ENCODE data around the gene PLEKHG4B.

The PLEKHG4B gene

DNA sequence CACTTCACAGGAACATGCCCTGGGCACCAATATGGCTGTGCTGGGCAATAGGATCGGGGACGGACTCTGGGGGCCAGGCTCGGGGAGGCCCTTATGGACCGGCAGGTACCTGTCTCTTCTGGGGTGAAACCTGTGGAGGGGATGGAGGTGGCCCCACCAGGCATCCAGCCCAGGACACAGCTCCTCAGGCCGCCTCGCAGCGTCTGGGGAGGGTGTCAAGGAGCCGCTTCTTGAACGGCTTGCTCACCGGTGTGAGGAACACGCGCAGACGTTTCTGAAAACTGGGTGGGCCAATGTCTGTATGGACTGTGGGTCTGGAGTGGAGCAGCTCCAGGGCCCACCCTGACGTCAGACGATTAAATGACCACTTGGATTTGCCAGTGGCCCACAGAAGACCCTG lies 45.8 kb downstream of the PLEKHG4B start:
- no peaks in the 10 kb centered on the region for H3K36me3 ChIP-seq (ENCODE audit: control insufficient read depth in 2 of 2, insufficient read depth in 2 of 2, low read length in 2 of 2)
- no peak overlapping the region for H3K9ac ChIP-seq (ENCODE audit: low read length in 2 of 2)
- H3K27me3 ChIP-seq (ENCODE audit: control insufficient read depth in 1 of 2, insufficient read depth in 2 of 2, low read length in 2 of 2), result no peaks in the 10 kb centered on the region
- no peaks in the 10 kb centered on the region for H3K4me1 ChIP-seq (ENCODE audit: control insufficient read depth, insufficient read depth, low read length)
- no peak overlapping the region for H3K4me3 ChIP-seq (ENCODE audit: low read length in 2 of 2)
- H3K9me3 ChIP-seq (ENCODE audit: control insufficient read depth in 2 of 2, low read length in 2 of 2), result no peaks in the 10 kb centered on the region
- H3K27ac ChIP-seq (ENCODE audit: low read length), result no peak overlapping the region

DNA sequence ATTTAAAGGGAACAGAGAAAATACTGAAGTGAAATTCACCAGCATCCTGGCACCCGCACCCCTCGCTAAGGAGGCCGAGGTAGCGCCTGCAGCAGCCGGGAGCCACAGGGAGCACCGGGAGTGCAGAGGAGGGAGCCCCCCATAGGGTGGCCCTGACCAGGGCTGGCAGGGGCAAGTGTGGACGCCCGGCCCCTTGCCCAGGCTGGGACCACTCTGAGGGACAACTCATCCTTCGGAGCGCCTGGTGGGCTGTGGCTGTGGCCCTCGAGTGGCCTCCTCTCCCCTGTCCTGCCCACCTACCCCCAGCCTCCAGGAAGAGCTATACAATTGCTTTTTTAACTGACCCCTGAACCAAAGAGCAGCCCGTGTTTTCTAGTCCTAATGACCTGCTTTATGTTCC lies 47.0 kb downstream of the PLEKHG4B start:
- Histone ChIP-seq H3K4me1 (ENCODE audit: control insufficient read depth, insufficient read depth, low read length) (no peaks in the 10 kb centered on the region), H3K36me3 (ENCODE audit: control insufficient read depth in 2 of 2, insufficient read depth in 2 of 2, low read length in 2 of 2) (no peaks in the 10 kb centered on the region), H3K9me3 (ENCODE audit: control insufficient read depth in 2 of 2, low read length in 2 of 2) (no peaks in the 10 kb centered on the region), H3K27ac (ENCODE audit: low read length) (no peak overlapping the region), H3K27me3 (ENCODE audit: control insufficient read depth in 1 of 2, insufficient read depth in 2 of 2, low read length in 2 of 2) (no peaks in the 10 kb centered on the region), H3K4me3 (ENCODE audit: low read length in 2 of 2) (no peak overlapping the region), H3K9ac (ENCODE audit: low read length in 2 of 2) (no peak overlapping the region)

DNA sequence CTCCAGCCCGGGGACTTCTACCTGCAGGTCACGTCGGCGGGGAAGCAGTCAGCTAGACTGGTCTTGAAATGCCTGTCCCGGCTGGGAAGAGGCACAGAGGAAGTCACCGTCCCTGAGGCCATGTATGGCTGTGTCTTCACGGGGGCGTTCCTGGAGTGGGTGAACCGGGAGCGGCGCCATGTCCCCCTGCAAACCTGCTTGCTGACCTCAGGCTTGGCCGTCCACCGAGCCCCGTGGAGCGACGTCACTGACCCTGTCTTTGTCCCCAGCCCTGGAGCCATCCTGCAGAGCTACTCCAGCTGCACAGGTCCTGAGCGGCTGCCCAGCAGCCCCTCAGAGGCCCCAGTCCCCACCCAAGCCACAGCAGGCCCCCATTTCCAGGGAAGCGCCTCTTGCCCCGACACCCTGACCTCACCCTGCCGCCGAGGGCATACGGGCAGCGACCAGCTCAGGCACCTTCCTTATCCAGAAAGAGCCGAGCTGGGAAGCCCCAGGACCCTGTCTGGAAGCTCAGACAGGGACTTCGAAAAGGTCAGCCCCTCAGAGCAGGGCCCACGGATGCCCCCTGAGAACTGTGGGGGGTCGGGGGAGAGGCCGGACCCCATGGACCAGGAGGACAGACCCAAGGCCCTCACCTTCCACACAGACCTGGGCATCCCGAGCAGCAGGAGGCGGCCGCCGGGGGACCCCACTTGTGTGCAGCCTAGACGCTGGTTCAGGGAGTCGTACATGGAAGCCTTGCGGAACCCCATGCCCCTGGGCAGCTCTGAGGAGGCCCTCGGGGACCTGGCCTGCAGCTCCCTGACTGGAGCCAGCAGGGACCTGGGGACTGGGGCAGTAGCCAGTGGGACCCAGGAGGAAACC lies 47.8 kb downstream of the PLEKHG4B start:
- no peaks in the 10 kb centered on the region for H3K9me3 ChIP-seq (ENCODE audit: control insufficient read depth in 2 of 2, low read length in 2 of 2)
- H3K27me3 ChIP-seq (ENCODE audit: control insufficient read depth in 1 of 2, insufficient read depth in 2 of 2, low read length in 2 of 2), result no peaks in the 10 kb centered on the region
- no peaks in the 10 kb centered on the region for H3K36me3 ChIP-seq (ENCODE audit: control insufficient read depth in 2 of 2, insufficient read depth in 2 of 2, low read length in 2 of 2)
- H3K9ac ChIP-seq (ENCODE audit: low read length in 2 of 2), result no peak overlapping the region
- no peaks in the 10 kb centered on the region for H3K4me1 ChIP-seq (ENCODE audit: control insufficient read depth, insufficient read depth, low read length)
- H3K4me3 ChIP-seq (ENCODE audit: low read length in 2 of 2), result no peak overlapping the region
- no peak overlapping the region for H3K27ac ChIP-seq (ENCODE audit: low read length)

DNA sequence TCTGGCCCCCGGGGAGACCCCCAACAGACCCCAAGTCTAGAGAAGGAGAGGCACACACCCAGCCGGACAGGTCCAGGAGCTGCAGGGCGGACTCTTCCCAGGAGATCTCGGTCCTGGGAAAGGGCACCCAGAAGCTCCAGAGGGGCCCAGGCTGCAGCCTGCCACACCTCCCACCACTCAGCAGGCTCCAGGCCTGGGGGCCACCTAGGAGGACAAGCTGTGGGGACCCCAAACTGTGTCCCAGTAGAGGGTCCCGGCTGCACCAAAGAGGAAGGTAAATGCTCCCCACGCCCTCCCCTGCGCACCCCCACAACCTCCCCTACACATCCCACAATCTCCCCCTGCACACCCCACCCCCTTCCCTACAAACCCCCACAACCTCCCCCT lies 48.5 kb downstream of the PLEKHG4B start:
- H3K4me1 ChIP-seq (ENCODE audit: control insufficient read depth, insufficient read depth, low read length), result no peaks in the 10 kb centered on the region
- no peaks in the 10 kb centered on the region for H3K36me3 ChIP-seq (ENCODE audit: control insufficient read depth in 2 of 2, insufficient read depth in 2 of 2, low read length in 2 of 2)
- no peak overlapping the region for H3K4me3 ChIP-seq (ENCODE audit: low read length in 2 of 2)
- H3K27me3 ChIP-seq (ENCODE audit: control insufficient read depth in 1 of 2, insufficient read depth in 2 of 2, low read length in 2 of 2), result no peaks in the 10 kb centered on the region
- no peak overlapping the region for H3K9ac ChIP-seq (ENCODE audit: low read length in 2 of 2)
- no peak overlapping the region for H3K27ac ChIP-seq (ENCODE audit: low read length)
- no peaks in the 10 kb centered on the region for H3K9me3 ChIP-seq (ENCODE audit: control insufficient read depth in 2 of 2, low read length in 2 of 2)

DNA sequence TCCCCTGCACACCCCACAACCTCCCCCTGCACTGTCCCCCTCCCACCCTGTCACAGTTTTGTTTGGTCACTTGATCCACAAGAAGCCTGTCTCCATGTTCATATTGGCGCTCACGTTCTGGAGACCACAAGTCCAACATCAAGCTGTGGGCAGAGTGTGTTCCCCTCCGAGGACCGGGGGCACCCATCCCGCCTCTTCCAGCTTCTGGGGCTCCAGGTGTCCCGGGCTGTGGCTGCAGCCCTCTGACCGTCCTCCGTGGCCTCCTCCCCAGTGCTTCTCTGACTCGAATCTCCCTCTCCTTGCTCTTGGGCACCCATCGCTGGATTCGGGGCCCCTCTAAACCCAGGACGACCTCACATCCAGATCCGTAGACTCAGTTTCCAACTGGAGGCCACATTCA lies 49.2 kb downstream of the PLEKHG4B start:
- H3K4me3 ChIP-seq (ENCODE audit: low read length in 2 of 2), result no peak overlapping the region
- H3K27me3 ChIP-seq (ENCODE audit: control insufficient read depth in 1 of 2, insufficient read depth in 2 of 2, low read length in 2 of 2), result no peaks in the 10 kb centered on the region
- H3K9me3 ChIP-seq (ENCODE audit: control insufficient read depth in 2 of 2, low read length in 2 of 2), result peaks cover 0 to under 1% of the 10 kb centered on the region in 2 donors
- H3K4me1 ChIP-seq (ENCODE audit: control insufficient read depth, insufficient read depth, low read length), result no peaks in the 10 kb centered on the region
- H3K27ac ChIP-seq (ENCODE audit: low read length), result no peak overlapping the region
- H3K9ac ChIP-seq (ENCODE audit: low read length in 2 of 2), result no peak overlapping the region
- no peaks in the 10 kb centered on the region for H3K36me3 ChIP-seq (ENCODE audit: control insufficient read depth in 2 of 2, insufficient read depth in 2 of 2, low read length in 2 of 2)

DNA sequence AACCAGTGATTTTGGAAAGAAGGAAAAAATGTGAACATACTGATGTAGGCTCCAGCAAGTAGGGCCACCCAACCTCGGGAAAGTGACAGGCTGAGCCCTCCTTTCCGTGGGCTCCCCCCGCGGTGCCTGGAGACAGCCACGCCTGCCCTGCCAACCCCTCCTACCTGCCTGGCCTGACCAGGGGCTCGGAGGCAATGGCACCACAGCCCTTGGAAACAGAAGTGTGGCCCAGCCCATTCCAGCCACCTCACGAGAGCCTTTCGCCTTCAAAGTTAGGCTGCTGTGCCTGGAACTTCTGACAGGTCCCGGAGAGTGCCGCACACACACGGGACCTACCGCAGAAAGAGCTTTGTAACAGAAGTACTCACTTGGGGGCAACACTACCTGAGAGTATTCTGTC lies 49.8 kb downstream of the PLEKHG4B start:
- Histone ChIP-seq H3K27me3 (ENCODE audit: control insufficient read depth in 1 of 2, insufficient read depth in 2 of 2, low read length in 2 of 2) (no peaks in the 10 kb centered on the region), H3K9ac (ENCODE audit: low read length in 2 of 2) (no peak overlapping the region), H3K27ac (ENCODE audit: low read length) (no peak overlapping the region), H3K4me1 (ENCODE audit: control insufficient read depth, insufficient read depth, low read length) (no peaks in the 10 kb centered on the region), H3K9me3 (ENCODE audit: control insufficient read depth in 2 of 2, low read length in 2 of 2) (peaks cover 0 to 6% of the 10 kb centered on the region in 2 donors), H3K36me3 (ENCODE audit: control insufficient read depth in 2 of 2, insufficient read depth in 2 of 2, low read length in 2 of 2) (no peaks in the 10 kb centered on the region), H3K4me3 (ENCODE audit: low read length in 2 of 2) (no peak overlapping the region)

DNA sequence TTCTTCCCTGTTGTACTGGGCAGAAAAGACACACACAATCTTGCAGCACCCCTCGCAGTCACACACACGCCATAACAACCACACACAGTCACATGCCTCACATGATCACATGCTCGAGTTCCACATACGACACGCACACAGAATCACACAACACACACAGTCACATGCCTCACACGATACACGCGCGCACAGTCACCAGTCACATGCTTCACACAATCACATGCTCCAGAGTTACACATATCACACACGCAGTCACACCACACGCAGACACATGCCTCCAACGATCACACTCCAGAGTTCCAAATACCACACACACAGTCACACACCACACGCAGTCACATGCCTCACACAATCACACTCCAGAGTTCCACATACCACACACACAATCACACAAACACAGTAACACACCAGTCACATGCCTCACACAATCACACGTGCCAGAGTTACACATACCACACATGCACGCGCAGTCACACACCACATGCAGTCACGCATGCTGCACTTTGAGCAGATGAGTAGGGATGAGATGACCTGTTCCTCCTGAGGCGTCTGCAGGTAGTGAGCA lies 50.4 kb downstream of the PLEKHG4B start:
- no peaks in the 10 kb centered on the region for H3K36me3 ChIP-seq (ENCODE audit: control insufficient read depth in 2 of 2, insufficient read depth in 2 of 2, low read length in 2 of 2)
- no peak overlapping the region for H3K9ac ChIP-seq (ENCODE audit: low read length in 2 of 2)
- H3K27me3 ChIP-seq (ENCODE audit: control insufficient read depth in 1 of 2, insufficient read depth in 2 of 2, low read length in 2 of 2), result no peaks in the 10 kb centered on the region
- no peak overlapping the region for H3K4me3 ChIP-seq (ENCODE audit: low read length in 2 of 2)
- peaks cover 1 to 12% of the 10 kb centered on the region in 2 donors for H3K9me3 ChIP-seq (ENCODE audit: control insufficient read depth in 2 of 2, low read length in 2 of 2)
- no peak overlapping the region for H3K27ac ChIP-seq (ENCODE audit: low read length)
- no peaks in the 10 kb centered on the region for H3K4me1 ChIP-seq (ENCODE audit: control insufficient read depth, insufficient read depth, low read length)

DNA sequence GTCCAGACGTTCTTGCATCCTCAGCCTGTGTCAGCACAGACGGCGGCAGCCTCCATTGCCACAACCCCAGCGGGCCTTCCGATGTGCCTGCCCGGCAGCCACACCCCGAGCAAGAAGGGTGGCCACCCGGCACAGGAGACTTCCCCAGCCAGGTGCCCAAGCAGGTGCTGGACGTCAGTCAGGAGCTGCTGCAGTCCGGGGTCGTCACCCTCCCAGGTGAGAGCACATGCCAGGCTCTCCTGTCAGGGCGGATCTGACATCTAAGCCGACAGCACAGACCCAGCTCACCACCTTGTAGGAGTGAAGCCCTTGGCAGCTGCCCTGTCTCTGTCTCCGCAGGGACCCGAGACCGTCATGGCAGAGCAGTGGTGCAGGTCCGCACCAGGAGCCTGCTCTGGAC lies 51.1 kb downstream of the PLEKHG4B start:
- H3K36me3 ChIP-seq (ENCODE audit: control insufficient read depth in 2 of 2, insufficient read depth in 2 of 2, low read length in 2 of 2), result no peaks in the 10 kb centered on the region
- no peaks in the 10 kb centered on the region for H3K27me3 ChIP-seq (ENCODE audit: control insufficient read depth in 1 of 2, insufficient read depth in 2 of 2, low read length in 2 of 2)
- H3K9me3 ChIP-seq (ENCODE audit: control insufficient read depth in 2 of 2, low read length in 2 of 2), result peaks cover 5 to 18% of the 10 kb centered on the region in 2 donors
- no peaks in the 10 kb centered on the region for H3K4me1 ChIP-seq (ENCODE audit: control insufficient read depth, insufficient read depth, low read length)
- no peak overlapping the region for H3K27ac ChIP-seq (ENCODE audit: low read length)
- H3K4me3 ChIP-seq (ENCODE audit: low read length in 2 of 2), result no peak overlapping the region
- no peak overlapping the region for H3K9ac ChIP-seq (ENCODE audit: low read length in 2 of 2)

DNA sequence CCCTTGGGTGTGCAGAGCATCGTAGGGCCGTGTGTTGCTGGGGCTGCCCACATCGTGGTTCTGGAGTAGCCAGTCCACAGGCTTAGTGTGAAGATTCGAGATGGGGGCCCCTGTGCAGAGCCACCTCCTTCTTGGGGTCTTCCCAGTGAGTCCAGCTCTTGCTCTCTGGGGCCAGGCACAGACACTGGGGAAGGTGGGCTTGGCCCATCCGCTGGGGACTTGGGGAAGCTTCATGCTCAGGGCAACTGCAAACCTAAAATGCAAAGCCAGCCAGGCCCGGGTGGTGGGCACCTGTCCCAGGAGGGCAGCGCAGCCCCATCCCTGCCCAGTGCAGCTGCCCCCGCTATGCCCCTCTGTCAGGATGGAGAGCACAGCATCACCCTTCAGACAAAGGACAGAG lies 53.0 kb downstream of the PLEKHG4B start:
- H3K4me1 ChIP-seq (ENCODE audit: control insufficient read depth, insufficient read depth, low read length), result no peaks in the 10 kb centered on the region
- H3K4me3 ChIP-seq (ENCODE audit: low read length in 2 of 2), result no peak overlapping the region
- no peak overlapping the region for H3K27ac ChIP-seq (ENCODE audit: low read length)
- no peaks in the 10 kb centered on the region for H3K27me3 ChIP-seq (ENCODE audit: control insufficient read depth in 1 of 2, insufficient read depth in 2 of 2, low read length in 2 of 2)
- peaks cover 5 to 18% of the 10 kb centered on the region in 2 donors for H3K9me3 ChIP-seq (ENCODE audit: control insufficient read depth in 2 of 2, low read length in 2 of 2)
- no peaks in the 10 kb centered on the region for H3K36me3 ChIP-seq (ENCODE audit: control insufficient read depth in 2 of 2, insufficient read depth in 2 of 2, low read length in 2 of 2)
- no peak overlapping the region for H3K9ac ChIP-seq (ENCODE audit: low read length in 2 of 2)

DNA sequence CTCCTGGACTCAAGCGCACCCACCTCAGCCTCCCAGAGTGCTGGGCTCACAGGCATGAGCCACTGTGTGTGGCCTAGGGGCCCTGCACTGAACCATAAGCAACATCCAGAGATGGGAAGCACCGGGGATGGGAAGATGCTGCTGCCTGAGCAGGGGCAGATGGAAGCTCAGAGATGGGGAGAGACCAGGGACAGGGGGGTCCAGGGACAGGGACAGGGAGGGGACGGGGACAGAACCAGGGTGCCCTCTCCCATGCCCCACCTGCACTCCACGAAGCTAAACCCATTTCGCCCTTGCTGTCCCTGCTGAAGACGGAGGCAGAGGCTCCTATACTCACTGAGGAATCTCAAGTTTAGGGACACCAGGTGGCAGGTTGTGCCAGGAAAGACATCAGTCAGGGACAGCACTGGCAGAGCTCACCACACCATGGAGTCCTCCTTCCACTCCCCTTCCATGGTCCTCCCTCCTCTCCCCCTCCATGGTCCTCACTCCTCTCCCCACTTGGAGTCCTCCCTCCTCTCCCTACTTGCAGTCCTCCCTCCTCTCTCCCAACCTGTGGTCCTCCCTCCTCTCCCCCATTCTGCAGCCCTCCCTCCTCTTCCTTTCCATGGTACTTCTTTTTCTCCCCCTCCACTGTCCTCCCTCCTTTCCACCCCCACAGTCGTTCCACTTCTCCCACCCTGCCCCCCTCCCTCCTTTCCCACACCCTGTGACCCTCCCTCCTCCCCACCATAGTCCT lies 53.8 kb downstream of the PLEKHG4B start:
- H3K27ac ChIP-seq (ENCODE audit: low read length), result no peak overlapping the region

More for the DNA sequence above, 53.8 kb downstream of the PLEKHG4B start:
- no peaks in the 10 kb centered on the region for H3K36me3 ChIP-seq (ENCODE audit: control insufficient read depth in 2 of 2, insufficient read depth in 2 of 2, low read length in 2 of 2)
- H3K4me1 ChIP-seq (ENCODE audit: control insufficient read depth, insufficient read depth, low read length), result no peaks in the 10 kb centered on the region
- no peak overlapping the region for H3K4me3 ChIP-seq (ENCODE audit: low read length in 2 of 2)
- H3K9ac ChIP-seq (ENCODE audit: low read length in 2 of 2), result no peak overlapping the region
- peaks cover 5 to 18% of the 10 kb centered on the region in 2 donors for H3K9me3 ChIP-seq (ENCODE audit: control insufficient read depth in 2 of 2, low read length in 2 of 2)
- H3K27me3 ChIP-seq (ENCODE audit: control insufficient read depth in 1 of 2, insufficient read depth in 2 of 2, low read length in 2 of 2), result no peaks in the 10 kb centered on the region
